Body of pancreas (tissue), 4 donors: ENCODE results near the gene SVIL.

ENCODE experiments used
- POLR2A ChIP-seq, 3 donors: fragments of 450-650 bp; IDR thresholded peaks; one replicate each; pipeline ENCODE4 v1.6.1; 2016; ENCODE audit warnings: antibody characterized with exemption in 3 of 3, mild to moderate bottlenecking in 2 of 3
- TF ChIP-seq, protein P1 (sequence below), 7 experiments: fragments of 450-650 bp in 4 of 7; fragments of 200-600 bp in 3 of 7; sonication (generic) in 3 of 7; IDR thresholded peaks; one replicate each; pipeline ENCODE4 v1.5.1; 2016 to 2019; ENCODE audit warnings: antibody characterized with exemption in 7 of 7

DNA sequence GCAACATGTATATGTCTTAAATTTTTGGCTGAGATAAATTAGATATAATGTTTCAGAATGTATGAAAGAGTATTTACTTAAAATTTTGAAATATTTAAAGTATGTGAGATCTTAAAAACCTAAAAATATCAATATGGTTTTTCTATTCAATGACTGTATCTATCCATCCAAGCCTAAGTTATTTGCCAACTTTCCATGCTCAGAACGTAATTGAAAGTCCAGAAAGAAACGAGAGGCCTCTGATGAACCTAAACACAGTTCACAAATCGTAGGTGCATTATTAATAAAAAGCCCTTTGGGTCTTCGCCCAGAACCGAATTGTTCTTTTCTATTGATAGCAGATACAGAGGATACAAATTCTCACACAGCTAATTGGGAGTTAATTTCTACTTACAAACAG lies 6.5 kb downstream of the SVIL start:
- TF ChIP-seq, protein P1, sequence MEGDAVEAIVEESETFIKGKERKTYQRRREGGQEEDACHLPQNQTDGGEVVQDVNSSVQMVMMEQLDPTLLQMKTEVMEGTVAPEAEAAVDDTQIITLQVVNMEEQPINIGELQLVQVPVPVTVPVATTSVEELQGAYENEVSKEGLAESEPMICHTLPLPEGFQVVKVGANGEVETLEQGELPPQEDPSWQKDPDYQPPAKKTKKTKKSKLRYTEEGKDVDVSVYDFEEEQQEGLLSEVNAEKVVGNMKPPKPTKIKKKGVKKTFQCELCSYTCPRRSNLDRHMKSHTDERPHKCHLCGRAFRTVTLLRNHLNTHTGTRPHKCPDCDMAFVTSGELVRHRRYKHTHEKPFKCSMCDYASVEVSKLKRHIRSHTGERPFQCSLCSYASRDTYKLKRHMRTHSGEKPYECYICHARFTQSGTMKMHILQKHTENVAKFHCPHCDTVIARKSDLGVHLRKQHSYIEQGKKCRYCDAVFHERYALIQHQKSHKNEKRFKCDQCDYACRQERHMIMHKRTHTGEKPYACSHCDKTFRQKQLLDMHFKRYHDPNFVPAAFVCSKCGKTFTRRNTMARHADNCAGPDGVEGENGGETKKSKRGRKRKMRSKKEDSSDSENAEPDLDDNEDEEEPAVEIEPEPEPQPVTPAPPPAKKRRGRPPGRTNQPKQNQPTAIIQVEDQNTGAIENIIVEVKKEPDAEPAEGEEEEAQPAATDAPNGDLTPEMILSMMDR (IDR thresholded peaks at IDR 0.05): no peak
- TF ChIP-seq POLR2A (IDR thresholded peaks at IDR 0.05): no peak
